ENCODE results near the gene SS18L1.

GRCh38 chr20:62182469-62183425, 39.2 kb downstream of the SS18L1 start, which contains the start of gene MTG2:
- TF ChIP-seq REST (IDR thresholded peaks at IDR 0.05; ENCODE audit: low read depth): no peak
- peak; percentile 88 for TF ChIP-seq SIN3A (IDR thresholded peaks at IDR 0.05; ENCODE audit: low read depth)
- TF ChIP-seq CTCF (IDR thresholded peaks at IDR 0.05 in 2 of 3, conservative IDR thresholded peaks at IDR 0.05 in 1 of 3; ENCODE audit: borderline replicate concordance in 1 of 3, insufficient read depth in 1 of 3, low read depth in 2 of 3, low read length in 2 of 3): no peak
- no peak for TF ChIP-seq CEBPB (IDR thresholded peaks at IDR 0.05; ENCODE audit: low read depth)
- peak; percentile 87 for TF ChIP-seq POLR2A (IDR thresholded peaks at IDR 0.05; ENCODE audit: borderline replicate concordance, extremely low read depth, insufficient read depth, insufficient read length)
- no peak for TF ChIP-seq EZH2 (IDR thresholded peaks at IDR 0.05)
- TF ChIP-seq EZH2phosphoT487 (IDR thresholded peaks at IDR 0.05; ENCODE audit: borderline replicate concordance): no peak
- TF ChIP-seq TCF7L2 (IDR thresholded peaks at IDR 0.05; ENCODE audit: borderline replicate concordance, extremely low read depth, insufficient read depth, insufficient read length): no peak
- 0 out of 2 replicates have a peak, but pooled peaks have one; percentile 33 for TF ChIP-seq EGR1 (IDR thresholded peaks at IDR 0.05; ENCODE audit: low read depth)
- TF ChIP-seq POLR2AphosphoS5 (IDR thresholded peaks at IDR 0.05; ENCODE audit: low read depth, low read length): peak; percentile 97

All from HCT116 (cell line).